CD14-positive monocyte (primary cell): ENCODE results near the gene CAPS. TPM values are rescaled to one million over a fixed set of nuclear protein-coding genes. Genes with fewer than 3 reads are reported as not detected.
A peak's percentile ranks its signal among the peaks of the same experiment; 100 is the strongest.

Experiments
- DNase-seq, 3 donors: peaks; one replicate each; pipeline ENCODE4 v3.0.0-alpha.2; 2011 to 2022
- H2AFZ ChIP-seq: 2 replicates; pipeline ENCODE4 v1.6.0; 2012; ENCODE audit warnings: mild to moderate bottlenecking, low read depth, low read length, inconsistent platforms; ENCODE audit not compliant: insufficient read depth, poor library complexity, severe bottlenecking
- H3K27ac ChIP-seq, 2 donors: 1 replicate in 1 of 2; 2 replicates in 1 of 2; pipeline ENCODE4 v1.5.1; 2012 to 2013; ENCODE audit warnings: low read length in 2 of 2, control low read depth in 1 of 2, inconsistent platforms in 1 of 2, low read depth in 1 of 2, mild to moderate bottlenecking in 1 of 2
- H3K27me3 ChIP-seq, 2 donors: one replicate each; pipeline versions ENCODE4 v1.6.0 to v1.6.1; 2011 to 2013; ENCODE audit warnings: low read length in 2 of 2; ENCODE audit not compliant: control insufficient read depth in 2 of 2, insufficient read depth in 2 of 2
- H3K36me3 ChIP-seq, 2 donors: replicated peaks in 1 of 2; 1 replicate in 1 of 2; 2 replicates in 1 of 2; pipeline versions ENCODE4 v1.5.1 to v1.6.1; 2012 to 2013; ENCODE audit warnings: low read length in 2 of 2, control low read depth in 1 of 2, inconsistent platforms in 1 of 2, mild to moderate bottlenecking in 1 of 2; ENCODE audit not compliant: insufficient read depth in 2 of 2, control insufficient read depth in 1 of 2
- H3K4me1 ChIP-seq, 2 donors: 1 replicate in 1 of 2; 2 replicates in 1 of 2; pipeline versions ENCODE4 v1.5.1 to v1.6.1; 2012 to 2013; ENCODE audit warnings: low read length in 2 of 2, control low read depth in 1 of 2, inconsistent platforms in 1 of 2, mild to moderate bottlenecking in 1 of 2, moderate library complexity in 1 of 2; ENCODE audit not compliant: insufficient read depth in 2 of 2, control insufficient read depth in 1 of 2
- H3K4me2 ChIP-seq: replicated peaks from 2 replicates; pipeline ENCODE3; 2012; ENCODE audit warnings: low read length, moderate library complexity, mild to moderate bottlenecking; ENCODE audit not compliant: poor library complexity, severe bottlenecking; ENCODE audit errors: extremely low read depth
- H3K4me3 ChIP-seq, 3 experiments: fragments of 200-600 bp in 1 of 3; sonication (generic) in 1 of 3; replicated peaks in 1 of 3; 1 replicate in 2 of 3; 2 replicates in 1 of 3; pipeline ENCODE4 v1.5.1; 2011 to 2013; ENCODE audit warnings: low read length in 3 of 3, mild to moderate bottlenecking in 3 of 3, control low read depth in 2 of 3, low read depth in 2 of 3, inconsistent platforms in 1 of 3, moderate library complexity in 1 of 3
- H3K79me2 ChIP-seq: 2 replicates; pipeline ENCODE4 v1.6.0; 2012; ENCODE audit warnings: mild to moderate bottlenecking, control low read depth, inconsistent platforms, low read length, moderate library complexity; ENCODE audit not compliant: insufficient read depth
- H3K9ac ChIP-seq: 2 replicates; pipeline ENCODE4 v1.6.0; 2017; ENCODE audit warnings: low read length, mild to moderate bottlenecking; ENCODE audit not compliant: insufficient read depth, poor library complexity, severe bottlenecking
- H3K9me3 ChIP-seq, 2 donors: replicated peaks in 1 of 2; 1 replicate in 1 of 2; 2 replicates in 1 of 2; pipeline versions ENCODE4 v1.5.1 to v1.6.1; 2012 to 2013; ENCODE audit warnings: low read length in 2 of 2, control low read depth in 1 of 2; ENCODE audit not compliant: control insufficient read depth in 1 of 2, insufficient read depth in 1 of 2
- H4K20me1 ChIP-seq: 2 replicates; pipeline ENCODE4 v1.6.0; 2012; ENCODE audit warnings: mild to moderate bottlenecking, low read length, control low read depth, moderate library complexity; ENCODE audit not compliant: insufficient read depth
- H3K27ac Mint-ChIP-seq, 7 donors: one replicate each; pipeline ENCODE4 v1.8.0; 2020; ENCODE audit warnings: mild to moderate bottlenecking in 7 of 7, mixed read lengths in 7 of 7, moderate library complexity in 6 of 7, inconsistent platforms in 2 of 7
- H3K27me3 Mint-ChIP-seq, 3 donors: one replicate each; pipeline ENCODE4 v1.8.0; 2021 to 2022; ENCODE audit warnings: low read depth in 3 of 3, mild to moderate bottlenecking in 3 of 3, mixed read lengths in 3 of 3, moderate library complexity in 3 of 3, inconsistent platforms in 1 of 3
- H3K36me3 Mint-ChIP-seq, 2 donors: one replicate each; pipeline ENCODE4 v1.8.0; 2020; ENCODE audit warnings: mixed read lengths in 2 of 2, inconsistent platforms in 1 of 2, mild to moderate bottlenecking in 1 of 2
- H3K4me1 Mint-ChIP-seq: one replicate; pipeline ENCODE4 v1.8.0; 2020; ENCODE audit warnings: mild to moderate bottlenecking, mixed read lengths
- H3K4me3 Mint-ChIP-seq, 2 donors: one replicate each; pipeline ENCODE4 v1.8.0; 2020; ENCODE audit warnings: mild to moderate bottlenecking in 2 of 2, mixed read lengths in 2 of 2, moderate library complexity in 1 of 2
- H3K9me3 Mint-ChIP-seq, 7 donors: one replicate each; pipeline ENCODE4 v1.8.0; 2020 to 2022; ENCODE audit warnings: mixed read lengths in 7 of 7, mild to moderate bottlenecking in 6 of 7, moderate library complexity in 6 of 7, inconsistent platforms in 2 of 7
- CTCF ChIP-seq: fragments of 200-600 bp; IDR thresholded peaks from one replicate; pipeline ENCODE4 v1.8.0; 2022; ENCODE audit warnings: antibody characterized with exemption, mild to moderate bottlenecking
- WGBS: methylation state at CpG from one replicate; pipeline ENCODE4 v1.1.5; 2013; ENCODE audit warnings: missing lambda C conversion rate; ENCODE audit not compliant: insufficient coverage; 5-methylcytosine and 5-hydroxymethylcytosine counted together
- intact Hi-C, 2 donors: fragments of 100-400 bp; cut with micrococcal nuclease; formaldehyde crosslinking; loops; one replicate each; pipeline versions ENCODE4 v1.15.0 to v1.15.1; 2023
- polyA plus RNA-seq, 3 donors: library from polyadenylated mRNA; depleted of rRNA in 1 of 3; unstranded in 2 of 3; stranded (reverse) in 1 of 3; fragments of 300-500 nt in 2 of 3; fragments of >200 nt in 1 of 3; fragmentation: Illumina TruSeq in 2 of 3; gene quantifications; 1 replicate in 2 of 3; 2 replicates in 1 of 3; pipeline ENCODE4 v1.2.3, GENCODE V29; 2012 to 2021

The CAPS gene
- polyA plus RNA-seq, 3 donors, result 0.34 to 34.8 (median 0.72) TPM

GRCh38 chr19:5931251-5931650 lies 17.2 kb downstream of the CAPS start:
- no peak overlapping the region for H2AFZ ChIP-seq
- no peaks in the 10 kb centered on the region for H3K4me1 Mint-ChIP-seq
- 100% methylated on average over 6 of the region's 11 CpGs for WGBS

GRCh38 chr19:5932146-5932545 lies 18.1 kb downstream of the CAPS start:
- DNase-seq, result no peak
- H3K27ac ChIP-seq, result no peak overlapping the region
- Mint-ChIP-seq H3K36me3 (peaks cover 78 to 95% of the 10 kb centered on the region in 2 donors), H3K27me3 (peaks cover 0 to 2% (median 0%) of the 10 kb centered on the region in 3 donors), H3K4me1 (no peaks in the 10 kb centered on the region), H3K4me3 (no peak overlapping the region), H3K27ac (no peak overlapping the region), H3K9me3 (no peaks in the 10 kb centered on the region)
- no peak overlapping the region for H2AFZ ChIP-seq
- H3K79me2 ChIP-seq, result no peaks in the 10 kb centered on the region
- peaks cover 86 to 99% of the 10 kb centered on the region in 2 donors for H3K36me3 ChIP-seq
- no peaks in the 10 kb centered on the region for H3K4me1 ChIP-seq
- TF ChIP-seq CTCF, result no peak
- WGBS, result 96% methylated on average over 16 of the region's 18 CpGs
- no peak overlapping the region for H3K4me3 ChIP-seq
- no peak overlapping the region for H3K9ac ChIP-seq
- no peaks in the 10 kb centered on the region for H3K27me3 ChIP-seq
- no peaks in the 10 kb centered on the region for H3K9me3 ChIP-seq
- no peak overlapping the region for H3K4me2 ChIP-seq
- H4K20me1 ChIP-seq, result peaks cover 24% of the 10 kb centered on the region
- intact Hi-C loops, result no loop called here

More at GRCh38 chr19:5931251-5931650, 17.2 kb downstream of the CAPS start:
- Mint-ChIP-seq H3K27ac (peak overlapping the region in 1 of 7 donors; percentile 6), H3K27me3 (peaks cover 0 to 2% (median 0%) of the 10 kb centered on the region in 3 donors), H3K36me3 (peaks cover 78 to 95% of the 10 kb centered on the region in 2 donors), H3K9me3 (no peaks in the 10 kb centered on the region), H3K4me3 (no peak overlapping the region)
- no peak for TF ChIP-seq CTCF
- intact Hi-C loops, result no loop called here
- Histone ChIP-seq H3K9me3 (no peaks in the 10 kb centered on the region), H3K9ac (no peak overlapping the region), H3K36me3 (peaks cover 89 to 99% of the 10 kb centered on the region in 2 donors), H3K4me2 (no peak overlapping the region), H3K4me3 (no peak overlapping the region), H3K27me3 (no peaks in the 10 kb centered on the region), H4K20me1 (peaks cover 23% of the 10 kb centered on the region), H3K27ac (no peak overlapping the region), H3K79me2 (no peaks in the 10 kb centered on the region), H3K4me1 (no peaks in the 10 kb centered on the region)
- DNase-seq, result no peak
